SK-N-SH (cell line): Measurements from ENCODE around the gene DENND1C. TPM values are rescaled to one million over a fixed set of nuclear protein-coding genes. Genes with fewer than 3 reads are reported as not detected.

ENCODE experiments used
- CTCF ChIA-PET: fragments of 300-600, 350-600 bp; formaldehyde crosslinking; extraction: SDS; loops from one replicate; lab custom pipeline; 2021; lab: Yijun Ruan, JAX
- POLR2A ChIA-PET: fragments of 350-600 bp; sonication (Branson Sonifier 250); formaldehyde crosslinking; extraction: SDS; loops from one replicate; lab custom pipeline; 2020; ENCODE audit warnings: antibody characterized with exemption, inconsistent platforms; lab: Yijun Ruan, JAX
- DNase-seq: peaks from one replicate; pipeline ENCODE4 v3.0.0; 2012
- H2AFZ ChIP-seq: fragments of 200-600 bp; sonication (generic); 2 replicates; pipeline ENCODE4 v1.8.1; 2016; ENCODE audit warnings: antibody characterized with exemption, mild to moderate bottlenecking, low read depth
- H3F3A ChIP-seq: fragments of 200-600 bp; sonication (generic); replicated peaks from 2 replicates; pipeline ENCODE3; 2016; ENCODE audit warnings: antibody characterized with exemption, mild to moderate bottlenecking; ENCODE audit not compliant: insufficient read depth
- H3K27ac ChIP-seq, 2 experiments: fragments of 200-500 bp in 1 of 2; fragments of 200-600 bp in 1 of 2; sonication (Bioruptor generic) in 1 of 2; sonication (generic), shearing (Covaris generic) in 1 of 2; 2 replicates each; pipeline versions ENCODE4 v1.5.1 to v1.6.1; 2014 to 2016; ENCODE audit warnings: low read depth in 2 of 2, inconsistent platforms in 1 of 2, low read length in 1 of 2, mild to moderate bottlenecking in 1 of 2, mixed read lengths in 1 of 2
- H3K27me3 ChIP-seq: fragments of 200-600 bp; sonication (generic), shearing (Covaris generic); 2 replicates; pipeline ENCODE4 v1.6.1; 2016; ENCODE audit warnings: mixed run types; ENCODE audit not compliant: insufficient read depth
- H3K36me3 ChIP-seq, 2 experiments: fragments of 200-500 bp in 1 of 2; fragments of 200-600 bp in 1 of 2; sonication (Bioruptor generic) in 1 of 2; sonication (generic) in 1 of 2; replicated peaks in 1 of 2; 2 replicates each; pipeline versions ENCODE3 to v1.5.1; 2014 to 2016; ENCODE audit warnings: low read length in 1 of 2, mild to moderate bottlenecking in 1 of 2; ENCODE audit not compliant: insufficient read depth in 2 of 2, control insufficient read depth in 1 of 2
- H3K4me1 ChIP-seq, 2 experiments: fragments of 200-500 bp in 1 of 2; fragments of 200-600 bp in 1 of 2; sonication (Bioruptor generic) in 1 of 2; sonication (generic), shearing (Covaris generic) in 1 of 2; 2 replicates each; pipeline versions ENCODE4 v1.5.1 to v1.6.1; 2014 to 2016; ENCODE audit warnings: low read depth in 1 of 2, low read length in 1 of 2, mixed run types in 1 of 2; ENCODE audit not compliant: insufficient read depth in 2 of 2, control insufficient read depth in 1 of 2
- H3K4me2 ChIP-seq: fragments of 200-600 bp; sonication (generic), shearing (Covaris generic); 2 replicates; pipeline ENCODE4 v1.6.1; 2017; ENCODE audit warnings: mixed run types
- H3K4me3 ChIP-seq, 2 experiments: fragments of 200-500 bp in 1 of 2; fragments of 200-600 bp in 1 of 2; sonication (Bioruptor generic) in 1 of 2; sonication (generic), shearing (Covaris generic) in 1 of 2; 2 replicates each; pipeline versions ENCODE4 v1.5.1 to v1.8.1; 2014 to 2016; ENCODE audit warnings: low read depth in 2 of 2, inconsistent platforms in 1 of 2, low read length in 1 of 2, mild to moderate bottlenecking in 1 of 2, mixed read lengths in 1 of 2, moderate library complexity in 1 of 2
- H3K79me2 ChIP-seq: fragments of 200-600 bp; sonication (generic); 2 replicates; pipeline ENCODE4 v1.8.1; 2017; ENCODE audit warnings: mild to moderate bottlenecking; ENCODE audit not compliant: insufficient read depth
- H3K9ac ChIP-seq: fragments of 200-600 bp; sonication (generic); 2 replicates; pipeline ENCODE4 v1.6.1; 2017; ENCODE audit warnings: mixed run types
- H3K9me2 ChIP-seq: fragments of 200-600 bp; sonication (generic); 2 replicates; pipeline ENCODE4 v1.6.1; 2017; ENCODE audit warnings: mixed run types
- H3K9me3 ChIP-seq: fragments of 200-600 bp; sonication (generic); 2 replicates; pipeline ENCODE4 v1.6.1; 2017; ENCODE audit warnings: mixed run types, mild to moderate bottlenecking, moderate library complexity
- H4K20me1 ChIP-seq: fragments of 200-600 bp; sonication (generic); 2 replicates; pipeline ENCODE4 v1.6.1; 2017; ENCODE audit warnings: mild to moderate bottlenecking, mixed run types; ENCODE audit not compliant: insufficient read depth
- CHD2 ChIP-seq: fragments of 150-350 bp; IDR thresholded peaks from 2 replicates; pipeline ENCODE4 v1.6.1; 2018; ENCODE audit warnings: low read length; ENCODE audit not compliant: partially characterized antibody
- ELF1 ChIP-seq: IDR thresholded peaks from 2 replicates; pipeline ENCODE4 v1.4.0; 2012
- EP300 ChIP-seq, 2 experiments: IDR thresholded peaks; 2 replicates each; pipeline versions ENCODE4 v1.4.0 to v1.6.1; 2012; ENCODE audit warnings: borderline replicate concordance in 1 of 2, low read depth in 1 of 2, low read length in 1 of 2
- FOXM1 ChIP-seq: IDR thresholded peaks from 2 replicates; pipeline ENCODE4 v1.4.0; 2012; ENCODE audit warnings: low read depth, mild to moderate bottlenecking
- GABPA ChIP-seq: IDR thresholded peaks from 2 replicates; pipeline ENCODE4 v1.4.0; 2012; ENCODE audit warnings: low read depth, mild to moderate bottlenecking
- JUND ChIP-seq: IDR thresholded peaks from 2 replicates; pipeline ENCODE4 v1.4.0; 2012
- MEF2A ChIP-seq: IDR thresholded peaks from 2 replicates; pipeline ENCODE4 v1.4.0; 2012; ENCODE audit warnings: low read depth, borderline replicate concordance
- MXI1 ChIP-seq: IDR thresholded peaks from 2 replicates; pipeline ENCODE4 v1.6.1; 2012; ENCODE audit warnings: mild to moderate bottlenecking, low read depth, low read length, improper control_type of control experiment
- NRF1 ChIP-seq: IDR thresholded peaks from 2 replicates; pipeline ENCODE4 v1.6.1; 2012; ENCODE audit warnings: low read depth, mild to moderate bottlenecking, low read length
- POLR2AphosphoS5 ChIP-seq: IDR thresholded peaks from 2 replicates; pipeline ENCODE4 v1.6.1; 2012; ENCODE audit warnings: low read depth, low read length
- RAD21 ChIP-seq: IDR thresholded peaks from 2 replicates; pipeline ENCODE4 v1.6.1; 2012; ENCODE audit warnings: mild to moderate bottlenecking, low read length
- REST ChIP-seq: IDR thresholded peaks from 2 replicates; pipeline ENCODE4 v1.6.1; 2012; ENCODE audit warnings: mild to moderate bottlenecking, low read depth, low read length, moderate library complexity
- RFX5 ChIP-seq: IDR thresholded peaks from 2 replicates; pipeline ENCODE4 v1.6.1; 2012; ENCODE audit warnings: mild to moderate bottlenecking, improper control_type of control experiment, low read length
- SIN3A ChIP-seq: IDR thresholded peaks from 2 replicates; pipeline ENCODE4 v1.6.1; 2012; ENCODE audit warnings: low read depth, mild to moderate bottlenecking, low read length, moderate library complexity, borderline replicate concordance
- TAF1 ChIP-seq: IDR thresholded peaks from 2 replicates; pipeline ENCODE4 v1.6.1; 2012; ENCODE audit warnings: low read depth, mild to moderate bottlenecking, low read length, moderate library complexity, borderline replicate concordance
- TEAD4 ChIP-seq: IDR thresholded peaks from 2 replicates; pipeline ENCODE4 v1.4.0; 2012; ENCODE audit warnings: mild to moderate bottlenecking, borderline replicate concordance; ENCODE audit not compliant: insufficient read depth
- YY1 ChIP-seq: IDR thresholded peaks from 2 replicates; pipeline ENCODE4 v1.4.0; 2012; ENCODE audit warnings: low read depth, mild to moderate bottlenecking
- WGBS: methylation state at CpG from one replicate; pipeline ENCODE4 v1.1.6; 2017; ENCODE audit warnings: low lambda C conversion rate; 5-methylcytosine and 5-hydroxymethylcytosine counted together
- polyA plus RNA-seq, 3 experiments: library from polyadenylated mRNA; depleted of rRNA; stranded (reverse); fragments of >200 nt; gene quantifications; 2 replicates each; pipeline ENCODE4 v1.2.3, GENCODE V29; 2012
- TF ChIP-seq, protein P1 (sequence below): IDR thresholded peaks from 2 replicates; pipeline ENCODE4 v1.4.0; 2012; ENCODE audit warnings: low read depth
- TF ChIP-seq, protein P2 (sequence below): fragments of 150-350 bp; IDR thresholded peaks from 2 replicates; pipeline ENCODE4 v1.6.1; 2016; ENCODE audit warnings: mild to moderate bottlenecking, low read depth, low read length
- TF ChIP-seq, protein P3 (sequence below): IDR thresholded peaks from 2 replicates; pipeline ENCODE4 v1.4.0; 2012; ENCODE audit warnings: low read depth, borderline replicate concordance

Gene DENND1C
- polyA plus RNA-seq, 1 of the 3 experiments (the other 2 are of a cell fraction) = 0.05 TPM

- Histone ChIP-seq H3K9ac (no peak overlapping the region), H3K4me2 (no peak overlapping the region), H3K4me3 (no peak overlapping the region), H3K27ac (no peak overlapping the region), H3K79me2 (peaks cover 14% of the 10 kb centered on the region), H3F3A (peaks cover 4% of the 10 kb centered on the region), H2AFZ (no peak overlapping the region), H3K27me3 (peaks cover 15% of the 10 kb centered on the region; the same call in 1 of the 2 replicates), H4K20me1 (no peaks in the 10 kb centered on the region), H3K9me3 (no peaks in the 10 kb centered on the region), H3K9me2 (no peaks in the 10 kb centered on the region), H3K4me1 (no peaks in the 10 kb centered on the region; a peak in 1 of 4 replicates), H3K36me3 (no peaks in the 10 kb centered on the region)
- CTCF ChIA-PET = interaction anchor here (1.9 kb wide), 1 partner anchor 12 kb away, joined by 6 read pairs; no protein-coding TSS in a partner anchor
- POLR2A ChIA-PET = no interaction called here
- DNase-seq = no peak
- no peak for TF ChIP-seq SIN3A
- TF ChIP-seq, protein P1, sequence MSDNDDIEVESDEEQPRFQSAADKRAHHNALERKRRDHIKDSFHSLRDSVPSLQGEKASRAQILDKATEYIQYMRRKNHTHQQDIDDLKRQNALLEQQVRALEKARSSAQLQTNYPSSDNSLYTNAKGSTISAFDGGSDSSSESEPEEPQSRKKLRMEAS = no peak
- WGBS = 19% methylated on average over 2 of the region's 2 CpGs
Measured at GRCh38 chr19:6529351-6529750, 47.8 kb upstream of the DENND1C start.

DNA sequence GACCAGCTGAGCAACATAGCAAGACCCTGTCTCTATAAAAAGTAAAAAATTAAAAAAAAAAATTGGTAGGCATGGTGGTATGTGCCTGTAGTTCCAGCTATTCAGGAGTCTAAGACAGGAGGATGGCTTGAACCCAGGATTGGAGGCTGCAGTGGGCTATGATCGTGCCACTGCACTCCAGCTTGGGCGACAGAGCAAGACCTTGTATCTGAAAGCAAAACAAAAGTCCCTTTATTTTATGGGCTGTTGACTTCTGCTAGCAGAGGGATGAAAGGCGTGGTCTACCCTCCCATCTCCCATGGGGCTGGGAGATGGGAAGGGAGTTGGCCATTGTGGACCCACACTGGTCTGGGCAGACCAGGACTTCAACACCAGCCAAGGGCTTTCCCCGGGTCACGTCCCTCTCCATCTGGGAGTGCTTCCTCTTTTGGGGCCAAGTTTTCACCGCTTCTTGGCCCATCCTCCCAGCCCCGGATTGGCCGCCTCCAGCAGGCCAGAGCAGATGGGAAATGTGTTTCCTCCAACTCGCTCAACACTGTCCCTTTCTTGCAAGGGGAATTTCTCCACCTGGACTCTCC, 47.0 kb upstream of the DENND1C start:
- Histone ChIP-seq H3K4me1 (no peaks in the 10 kb centered on the region; a peak in 1 of 4 replicates), H3K9ac (no peak overlapping the region), H3K79me2 (peaks cover 14% of the 10 kb centered on the region), H3K27me3 (peaks cover 15% of the 10 kb centered on the region; the same call in 1 of the 2 replicates), H3F3A (peaks cover 4% of the 10 kb centered on the region), H4K20me1 (no peaks in the 10 kb centered on the region), H3K36me3 (no peaks in the 10 kb centered on the region), H3K4me2 (no peak overlapping the region), H3K9me2 (no peaks in the 10 kb centered on the region), H3K9me3 (no peaks in the 10 kb centered on the region), H2AFZ (no peak overlapping the region), H3K27ac (no peak overlapping the region), H3K4me3 (no peak overlapping the region)
- 58% methylated on average over 9 of the region's 9 CpGs for WGBS
- TF ChIP-seq EP300 (IDR thresholded peaks at IDR 0.05; ENCODE audit: borderline replicate concordance in 1 of 2, low read depth in 1 of 2, low read length in 1 of 2) (no peak), FOXM1 (no peak), MXI1 (no peak), RAD21 (no peak), POLR2AphosphoS5 (no peak), NRF1 (no peak), RFX5 (no peak), CHD2 (no peak), MEF2A (no peak), REST (no peak), ELF1 (no peak), JUND (no peak), YY1 (no peak), TAF1 (no peak), TEAD4 (no peak), GABPA (no peak)
- TF ChIP-seq, protein P2, sequence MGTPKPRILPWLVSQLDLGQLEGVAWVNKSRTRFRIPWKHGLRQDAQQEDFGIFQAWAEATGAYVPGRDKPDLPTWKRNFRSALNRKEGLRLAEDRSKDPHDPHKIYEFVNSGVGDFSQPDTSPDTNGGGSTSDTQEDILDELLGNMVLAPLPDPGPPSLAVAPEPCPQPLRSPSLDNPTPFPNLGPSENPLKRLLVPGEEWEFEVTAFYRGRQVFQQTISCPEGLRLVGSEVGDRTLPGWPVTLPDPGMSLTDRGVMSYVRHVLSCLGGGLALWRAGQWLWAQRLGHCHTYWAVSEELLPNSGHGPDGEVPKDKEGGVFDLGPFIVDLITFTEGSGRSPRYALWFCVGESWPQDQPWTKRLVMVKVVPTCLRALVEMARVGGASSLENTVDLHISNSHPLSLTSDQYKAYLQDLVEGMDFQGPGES = no peak
- TF ChIP-seq, protein P1 = no peak
- TF ChIP-seq, protein P3, sequence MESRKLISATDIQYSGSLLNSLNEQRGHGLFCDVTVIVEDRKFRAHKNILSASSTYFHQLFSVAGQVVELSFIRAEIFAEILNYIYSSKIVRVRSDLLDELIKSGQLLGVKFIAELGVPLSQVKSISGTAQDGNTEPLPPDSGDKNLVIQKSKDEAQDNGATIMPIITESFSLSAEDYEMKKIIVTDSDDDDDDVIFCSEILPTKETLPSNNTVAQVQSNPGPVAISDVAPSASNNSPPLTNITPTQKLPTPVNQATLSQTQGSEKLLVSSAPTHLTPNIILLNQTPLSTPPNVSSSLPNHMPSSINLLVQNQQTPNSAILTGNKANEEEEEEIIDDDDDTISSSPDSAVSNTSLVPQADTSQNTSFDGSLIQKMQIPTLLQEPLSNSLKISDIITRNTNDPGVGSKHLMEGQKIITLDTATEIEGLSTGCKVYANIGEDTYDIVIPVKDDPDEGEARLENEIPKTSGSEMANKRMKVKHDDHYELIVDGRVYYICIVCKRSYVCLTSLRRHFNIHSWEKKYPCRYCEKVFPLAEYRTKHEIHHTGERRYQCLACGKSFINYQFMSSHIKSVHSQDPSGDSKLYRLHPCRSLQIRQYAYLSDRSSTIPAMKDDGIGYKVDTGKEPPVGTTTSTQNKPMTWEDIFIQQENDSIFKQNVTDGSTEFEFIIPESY = no peak
- ChIA-PET POLR2A (no interaction called here), CTCF (interaction anchor here (1.9 kb wide), 1 partner anchor 12 kb away, joined by 6 read pairs; no protein-coding TSS in a partner anchor)
- no peak for DNase-seq
